Endothelial cell (in vitro differentiated cells): Measurements from ENCODE around the gene SCP2. TPM values are rescaled to one million over a fixed set of nuclear protein-coding genes. Genes with fewer than 3 reads are reported as not detected.

Experiments used
- DNase-seq: peaks from one replicate; pipeline ENCODE4 v3.0.0; 2021; ENCODE audit warnings: low spot score
- H3K27ac Mint-ChIP-seq: one replicate; pipeline ENCODE4 v1.8.0; 2021; ENCODE audit warnings: mixed read lengths, inconsistent platforms; ENCODE audit not compliant: unreplicated experiment
- H3K27me3 Mint-ChIP-seq: one replicate; pipeline ENCODE4 v1.8.0; 2021; ENCODE audit warnings: mild to moderate bottlenecking, moderate library complexity, mixed read lengths, inconsistent platforms; ENCODE audit not compliant: unreplicated experiment
- H3K36me3 Mint-ChIP-seq: one replicate; pipeline ENCODE4 v1.8.0; 2021; ENCODE audit warnings: mild to moderate bottlenecking, low read depth, mixed read lengths, inconsistent platforms; ENCODE audit not compliant: unreplicated experiment
- H3K4me1 Mint-ChIP-seq: one replicate; pipeline ENCODE4 v1.8.0; 2021; ENCODE audit warnings: mild to moderate bottlenecking, mixed read lengths, inconsistent platforms; ENCODE audit not compliant: unreplicated experiment
- H3K4me3 Mint-ChIP-seq: one replicate; pipeline ENCODE4 v1.8.0; 2021; ENCODE audit warnings: mild to moderate bottlenecking, mixed read lengths, inconsistent platforms; ENCODE audit not compliant: unreplicated experiment
- H3K9me3 Mint-ChIP-seq: one replicate; pipeline ENCODE4 v1.8.0; 2021; ENCODE audit warnings: mixed read lengths, inconsistent platforms; ENCODE audit not compliant: unreplicated experiment
- CTCF ChIP-seq: fragments of 200-600 bp; sonication (generic); IDR thresholded peaks from one replicate; pipeline ENCODE4 v1.5.0; 2021; ENCODE audit warnings: antibody characterized with exemption; ENCODE audit not compliant: unreplicated experiment
- total RNA-seq: library from RNA; stranded (reverse); fragmentation: NEBNext Ultra II Directional; extraction: Animal tissue kit (Norgen Biotek cat#: 25700); gene quantifications from one replicate; pipeline ENCODE4 v1.2.1, GENCODE V29; 2021; ENCODE audit not compliant: unreplicated experiment

The SCP2 gene
- total RNA-seq, 1 donor from 2014 or later = 93.2 TPM

- Mint-ChIP-seq H3K27ac (no peak overlapping the region), H3K9me3 (no peaks in the 10 kb centered on the region), H3K36me3 (no peaks in the 10 kb centered on the region), H3K4me3 (no peak overlapping the region), H3K27me3 (no peaks in the 10 kb centered on the region), H3K4me1 (no peaks in the 10 kb centered on the region)
- DNase-seq = no peak
- no peak for TF ChIP-seq CTCF
Observed at GRCh38 chr1:52913014-52913413, 14.1 kb upstream of the SCP2 start.

- Mint-ChIP-seq H3K27me3 (no peaks in the 10 kb centered on the region), H3K4me1 (no peaks in the 10 kb centered on the region), H3K9me3 (no peaks in the 10 kb centered on the region), H3K27ac (no peak overlapping the region), H3K4me3 (no peak overlapping the region), H3K36me3 (no peaks in the 10 kb centered on the region)
- DNase-seq = peak; percentile 23
- no peak for TF ChIP-seq CTCF
Observed at GRCh38 chr1:52913537-52913936, 13.5 kb upstream of the SCP2 start.

- no peak for TF ChIP-seq CTCF
- no peaks in the 10 kb centered on the region for H3K9me3 Mint-ChIP-seq
- no peak overlapping the region for H3K27ac Mint-ChIP-seq
- no peak for DNase-seq
- no peaks in the 10 kb centered on the region for H3K27me3 Mint-ChIP-seq
- no peak overlapping the region for H3K4me3 Mint-ChIP-seq
- peaks cover 5% of the 10 kb centered on the region for H3K36me3 Mint-ChIP-seq
- no peaks in the 10 kb centered on the region for H3K4me1 Mint-ChIP-seq
Observed at GRCh38 chr1:52914463-52914862, 12.6 kb upstream of the SCP2 start.

- Mint-ChIP-seq H3K4me1 (no peaks in the 10 kb centered on the region), H3K36me3 (peaks cover 11% of the 10 kb centered on the region), H3K27ac (no peak overlapping the region), H3K27me3 (peaks cover 4% of the 10 kb centered on the region), H3K4me3 (no peak overlapping the region), H3K9me3 (no peaks in the 10 kb centered on the region)
- no peak for DNase-seq
- TF ChIP-seq CTCF = no peak
Observed at GRCh38 chr1:52915211-52915854, 11.7 kb upstream of the SCP2 start.

- Mint-ChIP-seq H3K27me3 (peaks cover 4% of the 10 kb centered on the region), H3K4me1 (no peaks in the 10 kb centered on the region), H3K36me3 (peaks cover 11% of the 10 kb centered on the region), H3K27ac (no peak overlapping the region), H3K4me3 (no peak overlapping the region), H3K9me3 (no peaks in the 10 kb centered on the region)
- no peak for TF ChIP-seq CTCF
- no peak for DNase-seq
Observed at GRCh38 chr1:52915855-52916220, 11.2 kb upstream of the SCP2 start.
